ENCODE measurements around the gene ASB11.

GRCh38 chrX:15315509-15315908, at the start of gene ASB11:
- TF ChIP-seq, protein P1, sequence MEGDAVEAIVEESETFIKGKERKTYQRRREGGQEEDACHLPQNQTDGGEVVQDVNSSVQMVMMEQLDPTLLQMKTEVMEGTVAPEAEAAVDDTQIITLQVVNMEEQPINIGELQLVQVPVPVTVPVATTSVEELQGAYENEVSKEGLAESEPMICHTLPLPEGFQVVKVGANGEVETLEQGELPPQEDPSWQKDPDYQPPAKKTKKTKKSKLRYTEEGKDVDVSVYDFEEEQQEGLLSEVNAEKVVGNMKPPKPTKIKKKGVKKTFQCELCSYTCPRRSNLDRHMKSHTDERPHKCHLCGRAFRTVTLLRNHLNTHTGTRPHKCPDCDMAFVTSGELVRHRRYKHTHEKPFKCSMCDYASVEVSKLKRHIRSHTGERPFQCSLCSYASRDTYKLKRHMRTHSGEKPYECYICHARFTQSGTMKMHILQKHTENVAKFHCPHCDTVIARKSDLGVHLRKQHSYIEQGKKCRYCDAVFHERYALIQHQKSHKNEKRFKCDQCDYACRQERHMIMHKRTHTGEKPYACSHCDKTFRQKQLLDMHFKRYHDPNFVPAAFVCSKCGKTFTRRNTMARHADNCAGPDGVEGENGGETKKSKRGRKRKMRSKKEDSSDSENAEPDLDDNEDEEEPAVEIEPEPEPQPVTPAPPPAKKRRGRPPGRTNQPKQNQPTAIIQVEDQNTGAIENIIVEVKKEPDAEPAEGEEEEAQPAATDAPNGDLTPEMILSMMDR (IDR thresholded peaks at IDR 0.05; ENCODE audit: borderline replicate concordance, extremely low read depth, low read length, poor library complexity, severe bottlenecking): no peak
- TF ChIP-seq EZH2 (IDR thresholded peaks at IDR 0.05; ENCODE audit: borderline replicate concordance, low read depth, low read length, severe bottlenecking): no peak
